H9 (cell line): ENCODE results near the gene NDUFA12. TPM values are rescaled to one million over a fixed set of nuclear protein-coding genes. Genes with fewer than 3 reads are reported as not detected.

Experiments used
- DNase-seq: peaks from one replicate; pipeline ENCODE4 v3.0.0-alpha.2; 2017
- H2AFZ ChIP-seq: one replicate; pipeline ENCODE4 v1.6.1; 2013; ENCODE audit warnings: mild to moderate bottlenecking, low read length, control low read depth, moderate library complexity
- H2AK5ac ChIP-seq: 2 replicates; pipeline ENCODE4 v1.6.1; 2013; ENCODE audit warnings: low read length, control low read depth, mixed read lengths; ENCODE audit not compliant: insufficient read length
- H2BK120ac ChIP-seq: one replicate; pipeline ENCODE4 v1.6.1; 2013; ENCODE audit warnings: low read depth, mild to moderate bottlenecking, low read length, control low read depth, inconsistent platforms; ENCODE audit not compliant: poor library complexity, severe bottlenecking
- H2BK12ac ChIP-seq: 2 replicates; pipeline ENCODE4 v1.6.1; 2013; ENCODE audit warnings: low read length, control low read depth, mixed read lengths, low read depth; ENCODE audit not compliant: insufficient read length
- H2BK15ac ChIP-seq: 2 replicates; pipeline ENCODE4 v1.6.1; 2013; ENCODE audit warnings: low read depth, low read length, control low read depth
- H2BK20ac ChIP-seq: one replicate; pipeline ENCODE4 v1.6.1; 2013; ENCODE audit warnings: low read depth, mild to moderate bottlenecking, low read length, control low read depth, inconsistent platforms; ENCODE audit not compliant: poor library complexity, severe bottlenecking
- H2BK5ac ChIP-seq: 2 replicates; pipeline ENCODE4 v1.6.1; 2013; ENCODE audit warnings: low read length, control low read depth, mixed read lengths; ENCODE audit not compliant: insufficient read length
- H3K14ac ChIP-seq: 2 replicates; pipeline ENCODE4 v1.6.1; 2013; ENCODE audit warnings: low read length, control low read depth; ENCODE audit not compliant: insufficient read depth
- H3K18ac ChIP-seq: 2 replicates; pipeline ENCODE4 v1.6.1; 2013; ENCODE audit warnings: low read depth, mild to moderate bottlenecking, mixed read lengths, low read length, control low read depth; ENCODE audit not compliant: insufficient read length
- H3K23ac ChIP-seq: 2 replicates; pipeline ENCODE4 v1.6.1; 2013; ENCODE audit warnings: low read length, control low read depth, mixed read lengths, low read depth; ENCODE audit not compliant: insufficient read length
- H3K23me2 ChIP-seq: 2 replicates; pipeline ENCODE4 v1.6.1; 2013; ENCODE audit warnings: low read depth, mild to moderate bottlenecking, mixed read lengths, low read length, control low read depth; ENCODE audit not compliant: insufficient read length, poor library complexity, severe bottlenecking
- H3K27ac ChIP-seq: 2 replicates; pipeline ENCODE4 v1.5.1; 2013; ENCODE audit warnings: low read length, control low read depth, mixed read lengths, low read depth; ENCODE audit not compliant: insufficient read length
- H3K27me3 ChIP-seq: 2 replicates; pipeline ENCODE4 v1.6.1; 2013; ENCODE audit warnings: low read length, control low read depth, inconsistent platforms; ENCODE audit not compliant: insufficient read depth
- H3K4ac ChIP-seq: 2 replicates; pipeline ENCODE4 v1.6.1; 2013; ENCODE audit warnings: low read depth, mild to moderate bottlenecking, control low read depth, inconsistent platforms, low read length, moderate library complexity
- H3K4me1 ChIP-seq: 2 replicates; pipeline ENCODE4 v1.6.1; 2013; ENCODE audit warnings: low read length, control low read depth, inconsistent platforms; ENCODE audit not compliant: insufficient read depth
- H3K4me2 ChIP-seq: 2 replicates; pipeline ENCODE4 v1.6.1; 2013; ENCODE audit warnings: low read length, control low read depth, mixed read lengths; ENCODE audit not compliant: insufficient read length, insufficient read depth
- H3K56ac ChIP-seq: 2 replicates; pipeline ENCODE4 v1.6.1; 2013; ENCODE audit warnings: low read depth, mild to moderate bottlenecking, mixed read lengths, low read length, control low read depth; ENCODE audit not compliant: insufficient read length
- H3K79me1 ChIP-seq: 2 replicates; pipeline ENCODE4 v1.6.1; 2013; ENCODE audit warnings: low read depth, mild to moderate bottlenecking, moderate library complexity, low read length, control low read depth, inconsistent platforms; ENCODE audit not compliant: insufficient read depth, poor library complexity, severe bottlenecking
- H3K79me2 ChIP-seq: 2 replicates; pipeline ENCODE4 v1.6.1; 2013; ENCODE audit warnings: low read length, control low read depth, inconsistent platforms; ENCODE audit not compliant: insufficient read depth
- H3K9ac ChIP-seq: 2 replicates; pipeline ENCODE4 v1.6.1; 2013; ENCODE audit warnings: low read length, control low read depth, mixed read lengths; ENCODE audit not compliant: insufficient read length; ENCODE audit errors: extremely low read depth
- H3K9me3 ChIP-seq: one replicate; pipeline ENCODE4 v1.6.1; 2013; ENCODE audit warnings: low read depth, low read length, inconsistent platforms; ENCODE audit not compliant: control insufficient read depth
- H3T11ph ChIP-seq: one replicate; pipeline ENCODE4 v1.6.1; 2013; ENCODE audit warnings: mild to moderate bottlenecking, low read length, control low read depth, inconsistent platforms
- H4K20me1 ChIP-seq: one replicate; pipeline ENCODE4 v1.6.1; 2013; ENCODE audit not compliant: control insufficient read depth, insufficient read length, insufficient read depth
- H4K5ac ChIP-seq: 2 replicates; pipeline ENCODE4 v1.6.1; 2013; ENCODE audit warnings: low read depth, mild to moderate bottlenecking, mixed read lengths, low read length, control low read depth; ENCODE audit not compliant: insufficient read length
- H4K8ac ChIP-seq: replicated peaks from 2 replicates; pipeline ENCODE4 v1.6.1; 2013; ENCODE audit warnings: low read length, control low read depth, mixed read lengths, low read depth; ENCODE audit not compliant: insufficient read length
- H4K91ac ChIP-seq: 2 replicates; pipeline ENCODE4 v1.6.1; 2013; ENCODE audit warnings: low read depth, mild to moderate bottlenecking, moderate library complexity, mixed read lengths, low read length, control low read depth; ENCODE audit not compliant: insufficient read length
- H3K27ac Mint-ChIP-seq, 3 experiments: 2 replicates in 2 of 3; 3 replicates in 1 of 3; pipeline ENCODE4 v1.8.0; 2020 to 2021; ENCODE audit warnings: mixed read lengths in 3 of 3, mild to moderate bottlenecking in 1 of 3, moderate library complexity in 1 of 3
- H3K27me3 Mint-ChIP-seq: 2 replicates; pipeline ENCODE4 v1.8.0; 2021; ENCODE audit warnings: low read depth, mild to moderate bottlenecking, moderate library complexity, mixed read lengths
- H3K36me3 Mint-ChIP-seq, 3 experiments: 2 replicates in 2 of 3; 3 replicates in 1 of 3; pipeline ENCODE4 v1.8.0; 2020 to 2021; ENCODE audit warnings: low read depth in 3 of 3, mixed read lengths in 3 of 3; ENCODE audit not compliant: insufficient read depth in 1 of 3
- H3K4me1 Mint-ChIP-seq, 2 experiments: 2 replicates each; pipeline ENCODE4 v1.8.0; 2020; ENCODE audit warnings: mixed read lengths in 2 of 2
- H3K4me3 Mint-ChIP-seq, 2 experiments: 2 replicates in 1 of 2; 3 replicates in 1 of 2; pipeline ENCODE4 v1.8.0; 2020 to 2021; ENCODE audit warnings: mild to moderate bottlenecking in 2 of 2, mixed read lengths in 2 of 2, moderate library complexity in 1 of 2
- H3K9me3 Mint-ChIP-seq, 2 experiments: 2 replicates in 1 of 2; 3 replicates in 1 of 2; pipeline ENCODE4 v1.8.0; 2020; ENCODE audit warnings: mild to moderate bottlenecking in 2 of 2, mixed read lengths in 2 of 2, moderate library complexity in 1 of 2
- CTCF ChIP-seq: fragments of 200-600 bp; sonication (generic); conservative IDR thresholded peaks from 3 replicates; pipeline ENCODE4 v1.8.0; 2021; ENCODE audit warnings: antibody characterized with exemption, mild to moderate bottlenecking
- WGBS: extraction: QIAGEN DNeasy Blood & Tissue Kit; methylation state at CpG from one replicate; pipeline ENCODE4 v1.1.7; 2013; ENCODE audit warnings: missing lambda C conversion rate, low lambda C conversion rate, mixed read lengths; ENCODE audit not compliant: insufficient read length; ENCODE audit errors: extremely low coverage; 5-methylcytosine and 5-hydroxymethylcytosine counted together
- total RNA-seq: library from RNA; stranded (reverse); gene quantifications from 2 replicates; pipeline ENCODE4 v1.2.1, GENCODE V29; 2021

Gene NDUFA12
- total RNA-seq, 1 experiment from 2014 or later, result 104 TPM

GRCh38 chr12:94954029-94954685 is 49.3 kb downstream of the NDUFA12 start:
- Histone ChIP-seq H2BK120ac (no peak overlapping the region), H3K27ac (no peak overlapping the region), H4K8ac (no peak overlapping the region), H3K18ac (no peak overlapping the region), H3K23me2 (no peaks in the 10 kb centered on the region), H3K14ac (no peak overlapping the region), H2AFZ (no peak overlapping the region), H2AK5ac (no peak overlapping the region), H4K5ac (no peak overlapping the region), H2BK5ac (no peak overlapping the region), H3K4me1 (no peaks in the 10 kb centered on the region), H4K91ac (no peak overlapping the region), H4K20me1 (no peaks in the 10 kb centered on the region), H2BK12ac (no peak overlapping the region), H3K9ac (no peak overlapping the region), H2BK20ac (no peak overlapping the region), H3K9me3 (no peaks in the 10 kb centered on the region), H3K79me2 (no peaks in the 10 kb centered on the region), H3K27me3 (no peaks in the 10 kb centered on the region), H2BK15ac (no peak overlapping the region), H3T11ph (no peak overlapping the region), H3K56ac (no peak overlapping the region), H3K23ac (no peak overlapping the region), H3K4ac (no peak overlapping the region), H3K4me2 (no peak overlapping the region), H3K79me1 (no peaks in the 10 kb centered on the region)
- DNase-seq, result no peak
- no peaks in the 10 kb centered on the region for H3K9me3 Mint-ChIP-seq
- no peak for TF ChIP-seq CTCF
- peaks cover 10 to 14% of the 10 kb centered on the region in 2 experiments; a peak in 3 of 4 replicates for H3K4me1 Mint-ChIP-seq
- no peaks in the 10 kb centered on the region for H3K27me3 Mint-ChIP-seq
- no peak overlapping the region for H3K4me3 Mint-ChIP-seq
- no peaks in the 10 kb centered on the region for H3K36me3 Mint-ChIP-seq
- WGBS, result no CpG with 5 or more reads among the region's 1 CpG
- no peak overlapping the region for H3K27ac Mint-ChIP-seq
